ENCODE measurements around the gene HHLA2.
"Not testable (repeated sequence)": the region's sequence is repeated elsewhere in the genome, so short reads cannot be mapped to it uniquely, and the experiment has no call there.

The HHLA2 gene

DNA sequence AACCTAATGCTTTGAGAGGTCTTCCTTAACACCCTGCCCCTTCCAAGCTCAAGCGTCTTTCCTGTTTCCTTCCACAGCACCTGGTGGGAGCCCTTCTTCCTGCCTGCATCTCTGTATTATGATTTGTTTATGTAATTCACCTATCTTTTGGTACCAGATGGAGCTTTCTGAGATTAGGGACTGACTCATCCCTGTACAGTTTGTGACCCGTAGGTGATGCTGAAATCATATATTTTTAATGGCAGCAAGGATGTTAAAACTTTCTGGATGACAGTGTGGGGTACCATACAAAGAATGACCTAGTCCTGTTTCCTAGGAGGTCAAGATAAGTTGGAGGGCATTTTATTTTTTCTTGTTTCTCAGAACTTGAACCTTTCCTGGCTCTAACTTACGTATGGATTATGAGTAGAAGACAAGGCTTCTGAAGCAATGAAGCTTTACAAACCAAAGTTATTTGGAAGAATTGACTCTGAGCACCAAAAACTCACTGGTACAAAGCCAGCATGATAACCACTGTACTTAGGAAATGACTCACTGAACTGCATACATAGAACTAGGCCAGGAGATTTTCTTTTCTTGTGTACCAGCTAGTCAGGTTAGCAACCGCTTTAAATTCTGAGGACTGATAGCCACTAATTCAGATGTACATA, 46.6 kb downstream of the HHLA2 start:
- no peak for DNase-seq

GRCh38 chr3:108343491-108343890, 47.1 kb downstream of the HHLA2 start:
- peak in 7 of 56 donors; percentile 1 to 22 (median 5) for DNase-seq

DNA sequence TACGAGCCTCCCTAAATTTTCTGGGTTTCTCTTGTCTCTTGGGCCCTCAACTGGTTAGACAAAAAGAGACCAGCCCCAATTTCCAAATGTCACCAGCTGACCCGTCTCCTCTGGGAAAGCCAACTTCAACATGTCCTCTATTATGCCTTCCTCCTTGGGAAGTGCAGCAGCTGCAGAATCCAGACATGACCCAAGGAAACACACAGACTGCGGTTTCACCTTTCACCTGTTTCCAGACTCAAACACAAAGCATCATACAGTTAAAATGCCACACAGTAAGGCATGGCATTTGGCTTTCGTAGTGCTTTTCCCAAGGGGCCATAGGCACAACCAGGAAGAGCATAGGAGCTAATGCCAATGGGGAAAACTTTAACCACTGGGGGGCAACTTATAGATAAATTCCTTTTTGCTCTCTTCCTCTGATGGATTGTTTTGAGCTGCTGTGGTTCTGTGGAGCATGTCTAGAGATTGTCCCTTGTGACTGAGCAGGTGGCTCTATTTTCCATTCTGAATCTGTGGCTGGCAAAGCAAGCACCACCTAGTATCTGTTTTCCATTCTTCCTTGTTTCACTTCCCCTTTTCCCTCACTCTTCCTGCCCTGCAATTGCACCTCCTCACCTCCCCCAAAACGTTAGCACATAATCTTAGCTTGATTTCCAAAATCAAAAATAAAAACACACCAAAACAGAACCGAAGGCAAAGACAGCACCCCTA, 49.3 kb downstream of the HHLA2 start:
- DNase-seq = no peak

DNA sequence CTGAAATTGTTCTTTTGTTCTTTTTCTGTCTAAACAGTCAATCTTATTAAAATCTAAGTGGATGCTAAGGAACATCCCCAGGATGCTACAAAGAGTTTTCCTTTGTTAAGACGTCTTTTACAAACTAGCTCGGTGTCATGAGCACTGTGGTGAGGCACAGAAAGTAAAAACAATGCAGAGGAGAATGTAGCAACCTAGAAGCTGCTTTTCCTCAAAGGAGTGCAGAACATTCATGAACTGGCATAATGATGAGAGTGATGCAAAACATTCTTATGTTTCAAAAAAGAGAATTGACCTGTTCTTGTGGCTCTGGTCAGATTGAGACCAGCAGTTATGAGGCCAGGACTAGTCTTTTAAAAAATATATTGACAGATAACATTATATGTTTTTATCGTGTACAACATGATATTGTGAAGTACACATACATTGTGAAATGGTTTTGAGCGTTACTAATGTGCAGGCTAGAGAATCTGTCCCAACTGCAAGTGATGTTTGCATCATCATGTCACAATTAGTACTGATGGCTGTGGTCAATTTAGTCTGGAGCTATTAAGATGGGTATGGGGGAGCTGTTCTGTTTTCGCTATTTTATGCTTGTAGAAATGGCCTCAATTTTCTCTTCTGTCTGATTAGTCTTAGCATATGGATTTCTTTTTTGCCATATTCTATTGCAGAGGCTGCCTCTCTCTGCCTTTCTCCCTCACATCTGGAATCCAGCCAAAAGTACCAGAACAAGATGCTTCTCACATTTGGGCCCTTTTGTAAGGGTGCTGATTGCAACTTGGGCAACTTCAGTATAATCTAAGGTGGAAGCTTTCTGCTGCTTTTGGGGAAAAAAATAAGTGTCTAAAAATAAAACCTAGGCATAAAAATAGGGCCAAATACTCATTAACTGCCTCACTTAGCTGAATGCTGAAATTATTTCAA, 50.2 kb downstream of the HHLA2 start:
- no peak for DNase-seq

DNA sequence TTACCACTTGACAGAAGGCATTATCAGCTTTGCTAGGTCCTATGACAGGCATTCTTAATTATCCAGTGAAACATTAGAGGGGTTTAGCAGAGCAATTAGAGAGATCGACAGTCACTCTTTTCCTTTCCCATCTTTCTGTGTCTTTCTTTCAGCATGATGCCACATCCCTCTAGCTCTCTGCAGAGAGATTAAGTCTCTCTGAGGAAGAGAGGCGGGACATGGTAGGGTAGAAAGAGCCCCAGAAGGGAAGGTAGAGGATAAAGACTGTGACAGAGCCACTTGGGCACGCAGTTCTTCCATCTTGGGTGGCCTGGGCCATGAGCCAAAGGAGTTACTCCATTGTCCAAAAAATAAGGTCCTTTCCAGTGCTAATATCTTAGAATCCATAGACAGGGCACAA, 55.8 kb downstream of the HHLA2 start:
- DNase-seq = no peak

DNA sequence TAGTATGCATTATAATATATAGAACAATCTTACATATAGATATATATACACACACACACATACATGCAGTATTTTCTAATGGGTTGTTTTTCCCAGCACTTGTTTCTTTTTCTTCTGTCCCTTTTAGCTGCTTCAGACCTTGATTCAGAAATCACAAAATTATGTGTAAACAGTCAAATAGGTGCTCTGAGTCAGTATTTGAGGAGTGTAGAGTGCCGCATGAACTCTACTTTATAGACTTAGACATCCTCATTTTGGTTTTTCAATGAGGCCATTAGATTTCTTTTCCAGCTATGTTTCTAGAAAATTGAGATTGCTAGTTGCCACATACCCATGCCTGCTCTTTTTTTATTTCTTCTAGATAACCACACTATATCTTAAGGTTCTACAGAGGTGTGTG, 58.2 kb downstream of the HHLA2 start:
- no peak for DNase-seq

- no peak for DNase-seq
Measured at GRCh38 chr3:108357042-108357441, 60.7 kb downstream of the HHLA2 start.

DNA sequence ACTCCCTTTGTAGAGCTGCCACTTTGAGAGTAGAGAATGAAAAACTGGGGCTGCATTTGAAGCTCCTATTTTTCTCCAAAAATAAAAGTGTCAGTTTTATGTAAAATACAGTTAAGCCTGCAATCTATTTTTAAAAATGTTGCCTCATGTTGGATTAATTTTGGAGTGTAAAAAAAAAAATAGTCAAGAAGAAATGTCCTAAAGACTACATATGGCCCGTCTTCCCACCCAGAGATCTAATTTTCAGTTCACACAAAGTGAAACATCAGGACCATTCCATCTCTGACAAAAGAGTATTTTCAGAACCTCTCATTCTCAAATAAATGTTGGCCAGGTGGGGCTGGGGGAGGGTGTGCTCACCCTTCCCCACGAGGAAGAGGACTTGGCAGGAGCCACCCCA, 62.7 kb downstream of the HHLA2 start:
- DNase-seq = no peak

DNA sequence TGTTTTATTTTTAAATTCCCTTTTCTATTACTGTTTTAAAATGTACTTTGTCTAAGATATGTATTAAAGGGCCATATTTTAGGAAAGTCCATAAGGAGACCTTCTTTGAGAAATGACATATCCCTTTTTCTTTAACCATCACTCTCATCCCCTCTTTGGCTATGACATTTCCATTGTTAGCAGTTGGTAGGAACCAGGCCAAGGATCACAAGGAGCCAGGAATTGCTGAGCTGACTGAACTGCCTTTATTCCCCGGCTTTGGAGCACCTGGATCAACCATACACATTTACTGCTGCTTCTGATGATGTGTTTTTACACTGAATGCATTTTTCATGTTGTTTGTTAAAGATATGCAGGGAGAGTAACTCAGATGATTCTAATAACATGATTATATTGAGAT, 79.7 kb downstream of the HHLA2 start:
- no peak for DNase-seq

- no peak for DNase-seq
Measured at GRCh38 chr3:108377384-108377783, 81.0 kb downstream of the HHLA2 start.

DNA sequence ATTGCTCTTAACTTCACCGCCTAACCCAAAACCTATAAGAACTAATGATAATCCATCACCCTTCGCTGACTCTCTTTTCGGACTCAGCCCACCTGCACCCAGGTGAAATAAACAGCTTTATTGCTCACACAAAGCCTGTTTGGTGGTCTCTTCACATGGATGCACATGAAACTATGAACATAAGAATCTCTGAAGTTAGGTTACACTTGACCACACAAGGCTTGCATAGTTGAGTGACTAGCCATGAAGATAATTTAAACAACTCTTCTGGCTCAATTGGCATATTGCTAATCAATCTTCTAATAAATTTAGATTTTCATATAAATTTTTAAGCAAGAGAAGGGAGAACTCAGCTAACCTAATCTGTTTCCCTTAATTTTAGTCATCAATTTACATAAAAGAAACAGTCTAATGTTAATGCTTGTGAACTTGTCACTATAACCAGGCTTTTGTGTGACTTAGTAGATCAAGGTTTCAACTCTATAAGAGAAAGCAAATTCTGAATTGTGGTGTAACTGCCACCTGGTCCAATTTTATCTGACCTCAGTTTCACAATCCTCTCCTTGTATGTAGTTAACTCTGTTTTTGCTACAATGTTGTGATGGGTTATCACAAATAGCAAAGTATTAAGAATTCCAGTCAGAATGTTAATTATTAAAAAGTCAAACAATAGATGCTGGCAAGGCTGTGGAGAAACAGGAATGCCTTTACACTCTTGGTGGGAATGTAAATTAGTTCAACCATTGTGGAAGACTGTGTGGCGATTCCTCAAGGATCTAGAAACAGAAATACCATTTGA, 82.0 kb downstream of the HHLA2 start:
- no peak for DNase-seq

GRCh38 chr3:108378952-108379342, 82.6 kb downstream of the HHLA2 start:
- not testable (repeated sequence) for DNase-seq

DNA sequence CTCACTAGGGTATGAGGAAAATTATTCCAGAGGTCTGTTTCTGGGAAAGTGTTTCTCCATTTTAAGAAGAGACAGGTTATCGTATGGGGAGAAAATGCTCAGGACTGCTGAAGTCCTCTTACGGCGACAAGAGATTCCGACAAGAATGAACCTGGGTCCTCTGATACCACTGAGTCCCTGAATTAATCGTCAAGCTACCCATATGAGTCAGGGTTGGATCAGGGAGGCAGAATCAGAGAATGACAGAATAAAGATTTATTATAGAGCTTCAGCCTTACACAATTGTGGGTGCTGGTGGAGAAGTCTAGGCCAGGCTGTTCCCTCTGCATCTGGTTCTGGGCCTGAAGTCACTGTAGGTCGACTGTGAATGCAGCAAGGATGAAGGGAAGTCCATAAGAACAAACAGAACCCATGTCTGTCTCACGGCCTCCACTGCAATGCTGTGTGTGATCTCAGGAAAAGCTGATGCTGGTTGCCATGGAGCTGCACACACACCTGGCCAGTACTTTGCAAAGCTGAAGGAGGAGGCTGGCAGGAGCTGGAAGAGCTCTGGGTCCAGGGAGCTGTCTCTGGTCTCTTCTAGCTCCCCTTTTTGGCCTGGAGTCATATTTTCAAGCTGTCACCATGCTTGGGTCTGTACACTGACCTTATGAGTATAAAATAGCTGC, 83.9 kb downstream of the HHLA2 start:
- peak in 7 of 56 donors; percentile 2 to 47 (median 9) for DNase-seq

GRCh38 chr3:108381529-108382140, 85.3 kb downstream of the HHLA2 start:
- DNase-seq = no peak

DNA sequence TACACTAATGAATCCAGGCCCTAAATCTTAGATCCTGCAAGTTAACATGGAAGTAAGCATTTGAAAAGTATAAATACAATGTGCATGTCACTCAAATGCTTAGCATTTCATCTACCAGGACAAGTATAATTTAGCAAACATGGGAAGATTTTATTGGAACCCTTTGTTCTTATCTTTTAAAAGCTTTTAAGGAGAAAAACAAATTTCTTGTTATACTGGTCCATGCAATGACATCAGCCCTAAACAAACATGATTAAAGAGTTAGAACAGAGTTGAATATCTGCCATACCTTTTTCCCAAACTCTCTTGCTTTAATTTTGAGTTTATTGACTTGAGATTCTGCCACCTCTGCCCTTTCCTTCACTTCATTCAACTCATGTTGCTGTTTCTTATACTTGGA, 87.0 kb downstream of the HHLA2 start:
- DNase-seq = no peak

- DNase-seq = no peak
Measured at GRCh38 chr3:108387063-108387462, 90.7 kb downstream of the HHLA2 start.

DNA sequence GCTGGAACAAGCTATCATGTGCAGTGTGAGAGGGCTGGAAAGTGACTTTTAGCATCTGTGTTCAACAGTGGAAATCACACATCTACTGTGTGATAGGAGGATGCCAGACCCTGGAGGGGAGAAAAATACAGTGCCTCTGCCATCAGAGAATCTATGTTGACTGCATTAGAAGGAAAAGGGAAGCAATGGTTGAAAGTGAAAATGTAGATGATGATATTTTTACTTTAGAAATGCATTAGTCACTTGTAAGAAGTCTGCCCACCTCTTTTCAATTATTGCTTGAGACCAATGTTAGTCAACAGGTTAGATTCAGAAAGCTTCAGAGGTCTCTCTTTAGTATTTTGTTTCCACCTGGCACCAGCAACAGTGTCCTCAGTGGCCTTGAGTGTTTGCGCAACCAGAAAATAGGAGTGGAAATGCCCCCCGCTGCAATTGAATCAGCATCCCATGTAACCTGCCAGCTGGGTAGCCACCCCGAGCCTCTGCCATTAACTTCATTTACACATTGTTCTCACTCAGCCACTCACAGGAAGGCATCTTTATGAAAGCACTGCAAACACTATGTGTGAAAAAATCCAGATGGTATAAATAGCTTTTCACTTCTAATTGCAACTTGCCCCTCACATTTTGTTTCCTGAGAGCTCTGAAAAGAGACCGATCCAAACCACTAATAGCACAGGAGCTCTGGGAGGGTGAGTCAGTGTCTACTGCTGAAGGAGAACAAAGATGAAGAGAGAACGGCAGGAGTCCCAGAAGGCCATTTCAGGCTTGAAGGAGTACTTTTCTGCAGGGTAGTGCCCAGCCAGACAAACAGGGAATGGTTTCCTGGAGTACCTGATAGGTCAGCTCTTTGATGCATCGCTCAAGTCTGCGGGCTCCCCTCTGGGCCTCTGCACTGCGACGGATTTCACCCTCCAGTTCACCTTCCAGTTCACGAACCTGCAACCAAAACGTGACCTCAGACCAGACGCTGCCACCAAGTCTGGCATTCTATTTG, 92.1 kb downstream of the HHLA2 start:
- DNase-seq = peak in 15 of 56 donors; percentile 3 to 31 (median 14)

DNA sequence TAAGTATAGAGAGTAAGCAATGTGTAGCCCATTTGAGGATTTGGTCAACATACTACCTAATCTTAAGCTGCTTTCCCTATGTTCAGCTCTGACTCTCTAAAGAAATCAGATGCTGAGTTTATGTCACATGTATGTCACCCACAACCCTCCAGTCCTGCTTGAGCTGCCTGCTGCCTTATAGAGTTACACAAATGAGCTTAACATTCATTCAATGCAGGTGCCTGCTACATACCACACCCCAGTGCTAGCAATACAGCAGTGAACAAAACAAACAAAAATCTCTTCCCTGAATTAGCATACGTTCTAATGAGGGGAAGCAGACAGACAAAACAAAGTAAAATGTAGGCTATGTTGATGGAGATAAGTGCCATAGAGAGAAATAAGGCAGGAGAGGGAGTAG, 93.0 kb downstream of the HHLA2 start:
- no peak for DNase-seq
